GM18519 (cell line): Measurements from ENCODE around the gene PLPPR5.
A peak's percentile ranks its signal among the peaks of the same experiment; 100 is the strongest.
"Not testable (repeated sequence)": the region's sequence is repeated elsewhere in the genome, so short reads cannot be mapped to it uniquely, and the experiment has no call there.

Source experiments
- ATAC-seq: cut with Tn5 transposase; IDR thresholded peaks from one replicate; pipeline ENCODE4 v1.9.1; 2021; ENCODE audit warnings: mild to moderate bottlenecking, moderate library complexity; ENCODE audit not compliant: unreplicated experiment, low FRiP score

The PLPPR5 gene

DNA sequence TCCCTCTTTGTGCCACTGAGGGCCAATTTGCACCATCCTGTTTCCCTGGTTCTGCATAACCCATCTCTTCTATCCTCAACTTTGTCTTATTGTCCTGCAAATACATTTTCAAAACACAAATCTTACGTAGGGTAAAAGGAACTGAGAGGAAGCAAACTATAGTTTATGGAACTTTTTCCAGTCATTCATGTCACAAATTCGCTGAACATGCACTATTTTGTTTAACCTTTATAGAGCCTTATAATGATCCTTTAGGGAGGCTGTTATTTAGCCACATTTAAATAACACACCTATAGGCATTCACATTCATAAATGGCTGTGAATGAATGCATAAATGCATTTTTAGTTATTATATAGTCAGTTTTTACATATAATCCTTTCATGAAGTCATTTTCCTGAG, 85.0 kb downstream of the PLPPR5 start:
- no peak for ATAC-seq

DNA sequence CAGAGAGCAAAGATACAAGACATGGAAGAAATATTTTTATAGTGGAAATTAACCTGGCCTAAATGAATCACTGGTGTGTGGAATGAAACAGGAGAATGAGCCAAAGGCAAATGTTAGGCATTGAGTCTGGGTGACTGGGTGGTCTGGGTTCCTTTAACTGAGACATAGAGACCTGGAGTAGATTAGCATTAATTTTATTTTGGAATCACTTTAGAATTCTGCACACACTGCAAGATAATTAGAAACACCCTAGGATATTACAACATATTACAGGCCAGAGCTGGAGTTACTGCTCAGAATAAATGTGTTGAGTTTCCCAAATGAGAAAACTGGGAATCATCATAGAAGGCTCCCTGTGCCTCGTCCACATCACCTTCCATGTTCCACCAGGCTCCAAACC, 85.5 kb downstream of the PLPPR5 start:
- no peak for ATAC-seq

DNA sequence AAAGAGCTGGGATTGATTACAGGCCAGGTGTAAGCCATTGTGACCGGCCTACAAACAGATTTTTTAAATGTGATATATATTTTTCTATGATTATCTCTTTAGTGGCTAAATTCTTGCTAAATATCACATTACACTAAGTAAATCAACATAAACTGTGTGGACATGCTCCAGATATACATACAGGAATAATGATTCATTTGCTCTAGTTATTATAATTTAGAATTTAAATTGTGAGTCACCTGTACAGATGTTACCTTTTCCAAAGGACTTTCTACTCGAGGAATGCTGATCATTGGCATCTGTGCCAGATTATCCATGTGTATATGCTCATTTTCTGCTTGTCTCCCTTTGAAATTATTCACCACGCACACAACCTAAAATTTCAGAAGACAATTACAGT, 90.1 kb downstream of the PLPPR5 start:
- no peak for ATAC-seq

DNA sequence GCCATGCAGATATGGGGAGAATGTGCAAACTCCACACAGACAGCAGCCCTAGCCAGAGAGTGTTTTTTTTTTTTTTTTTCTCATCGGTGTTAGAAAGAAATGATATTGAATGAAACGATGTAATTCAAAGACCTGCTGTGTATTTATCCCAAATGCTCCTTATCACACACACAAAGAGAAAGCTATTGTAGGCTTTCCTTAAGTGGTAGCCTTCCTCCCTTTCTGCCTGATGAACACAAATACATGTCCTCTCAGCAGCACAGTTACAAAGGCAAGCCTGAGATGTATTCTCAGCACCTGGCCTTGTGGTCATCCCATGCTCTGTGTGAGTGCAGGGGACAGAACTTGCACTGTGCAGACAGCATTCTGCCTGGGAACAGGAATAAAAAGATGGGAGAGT, 93.8 kb downstream of the PLPPR5 start:
- no peak for ATAC-seq

GRCh38 chr1:98908980-98909379, 95.7 kb downstream of the PLPPR5 start:
- no peak for ATAC-seq

DNA sequence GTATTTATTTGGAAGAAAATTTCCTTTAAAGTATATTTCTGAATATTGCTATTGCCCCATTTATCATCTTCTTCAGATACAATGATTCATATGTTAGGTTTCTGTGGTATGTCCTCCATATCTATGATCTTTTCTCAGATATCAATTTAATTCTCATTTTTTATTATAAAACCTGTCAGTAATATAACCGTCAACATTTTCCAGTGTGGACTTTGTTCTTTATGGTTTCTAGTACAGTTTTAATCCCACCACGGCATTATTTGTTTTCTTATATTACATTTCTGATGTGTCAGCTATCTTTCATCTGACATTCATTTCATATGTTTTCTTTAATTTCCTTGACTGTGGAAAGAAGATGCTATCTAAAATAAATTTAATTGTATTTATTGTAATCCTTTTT, 97.9 kb downstream of the PLPPR5 start:
- ATAC-seq, result no peak

GRCh38 chr1:98906361-98906760, 98.3 kb downstream of the PLPPR5 start:
- no peak for ATAC-seq

DNA sequence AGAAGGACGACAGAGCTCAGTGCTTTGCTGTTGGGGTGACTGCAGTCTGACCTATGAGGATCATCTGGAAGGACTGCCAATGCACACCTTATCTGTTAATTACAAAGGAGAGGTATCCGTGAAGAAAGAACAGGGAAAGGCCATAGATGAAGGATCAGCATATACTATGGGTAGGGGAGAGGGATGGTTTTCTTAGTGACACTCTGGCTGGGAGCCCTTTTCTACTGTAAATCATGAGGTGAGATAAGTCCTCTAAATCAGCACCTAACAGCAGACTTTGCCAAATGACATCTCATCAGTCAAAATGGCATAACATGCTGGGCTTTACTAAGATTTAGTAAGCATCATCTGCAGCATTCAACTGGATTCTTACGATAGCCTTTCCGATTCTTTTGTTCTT, 100.0 kb downstream of the PLPPR5 start:
- ATAC-seq, result no peak

- ATAC-seq, result no peak
These were observed 100.9 kb downstream of the PLPPR5 start for GRCh38 chr1:98903726-98904125.

DNA sequence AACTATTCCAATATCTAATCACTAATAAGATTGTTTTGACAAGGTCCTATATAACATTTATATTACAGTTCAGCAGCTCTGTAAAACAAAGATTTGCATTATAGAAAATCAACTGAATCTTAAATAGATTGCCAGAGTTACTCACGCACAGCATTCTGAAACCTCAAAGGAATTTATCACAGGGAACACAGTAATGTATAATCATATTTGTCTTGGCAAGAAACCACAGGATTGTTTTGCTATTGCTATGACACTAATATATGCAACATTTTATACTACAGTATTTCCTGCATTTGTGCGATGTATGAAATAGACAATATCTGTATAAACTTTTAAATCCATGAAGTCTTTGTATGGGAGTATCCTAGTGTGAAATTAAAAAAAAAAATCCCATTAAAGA, 101.4 kb downstream of the PLPPR5 start:
- ATAC-seq, result no peak

GRCh38 chr1:98898940-98899339, 105.7 kb downstream of the PLPPR5 start:
- no peak for ATAC-seq

GRCh38 chr1:98897479-98897878, 107.2 kb downstream of the PLPPR5 start:
- no peak for ATAC-seq

DNA sequence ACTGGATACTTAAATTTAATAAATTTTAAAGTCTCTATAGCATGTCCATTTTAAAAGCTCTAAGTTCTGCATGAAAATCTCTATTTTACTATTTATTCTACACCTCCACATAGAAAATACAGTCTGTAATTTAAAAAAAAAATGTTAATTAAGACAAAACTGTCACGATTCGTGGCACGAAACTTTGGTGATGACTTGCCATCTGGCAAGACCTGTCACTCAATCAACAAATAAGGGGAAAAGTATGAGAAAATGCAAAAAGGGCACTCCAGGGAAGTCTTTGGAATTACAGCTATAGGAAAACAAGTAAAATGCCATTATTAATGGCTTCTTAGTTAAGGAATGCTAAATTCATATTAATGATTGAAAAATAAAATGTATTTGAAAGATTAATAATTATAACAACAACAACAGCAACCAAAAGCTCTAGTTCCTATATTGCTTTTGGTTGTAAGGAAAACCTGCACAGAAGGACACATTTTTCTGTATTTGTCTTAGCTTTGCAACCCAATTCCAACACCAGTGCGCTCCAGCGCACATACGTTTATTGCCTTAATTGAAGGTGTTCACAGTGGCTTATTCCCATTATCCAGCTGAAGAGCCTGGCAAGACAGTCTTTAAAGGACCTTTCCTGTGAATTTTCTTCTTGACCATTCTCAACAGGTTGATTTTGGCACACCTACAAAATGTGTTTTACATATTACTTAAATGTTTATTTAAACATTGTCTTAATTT, 107.8 kb downstream of the PLPPR5 start:
- no peak for ATAC-seq

DNA sequence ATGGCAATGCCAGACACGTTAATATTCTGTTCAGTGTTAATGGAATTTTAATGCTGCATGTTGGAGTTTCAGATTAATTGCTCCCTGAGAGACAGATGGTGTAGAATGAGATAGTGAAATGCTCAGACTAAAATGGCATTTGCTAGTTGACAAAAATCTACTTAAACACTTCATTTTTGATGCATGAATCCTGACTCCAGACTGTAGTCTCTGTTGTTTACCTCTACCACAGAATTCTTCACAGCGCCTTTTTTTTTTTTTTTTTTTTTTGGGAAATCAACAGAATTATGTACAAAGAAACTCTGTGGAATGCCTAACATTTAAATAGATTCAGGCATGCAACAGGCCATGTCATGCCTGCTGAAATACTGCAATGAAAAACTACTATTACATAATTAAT, 111.3 kb downstream of the PLPPR5 start:
- no peak for ATAC-seq

DNA sequence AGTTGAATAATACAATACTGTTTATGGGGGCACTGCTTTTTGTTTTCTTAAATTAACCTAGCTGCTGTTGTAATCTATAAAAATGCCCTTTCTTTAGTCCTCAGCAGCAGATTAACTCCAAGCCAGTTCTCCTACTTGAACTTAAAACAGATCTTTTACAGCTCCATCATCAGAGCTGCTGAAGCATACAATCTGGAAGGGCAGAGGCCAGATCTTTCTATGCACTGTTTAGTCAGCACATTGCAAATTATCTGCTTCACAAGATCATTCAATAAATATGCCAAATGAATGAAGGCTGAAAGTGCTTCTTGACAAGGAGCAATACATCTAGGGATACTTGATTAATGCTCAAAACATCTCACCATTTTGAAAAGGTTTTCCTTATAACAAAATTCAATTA, 115.8 kb downstream of the PLPPR5 start:
- ATAC-seq, result no peak

DNA sequence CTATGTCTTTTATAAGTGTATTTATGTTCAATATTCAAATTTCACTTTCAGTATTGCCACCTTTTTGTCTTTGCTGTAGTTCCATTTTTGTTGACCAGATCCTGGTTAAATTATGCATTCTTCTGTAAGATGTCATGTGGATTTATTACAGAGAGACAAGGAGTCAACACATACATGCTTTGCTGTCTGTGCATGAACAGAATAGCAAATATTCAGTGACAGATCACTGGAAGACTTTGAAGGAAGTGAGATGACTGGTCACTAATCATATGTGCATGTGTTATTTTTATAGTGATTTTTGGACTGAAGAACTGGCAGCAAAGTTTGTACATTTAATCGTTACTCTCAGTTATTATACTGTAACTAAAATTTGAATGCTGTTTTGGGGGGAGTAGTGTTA, 117.2 kb downstream of the PLPPR5 start:
- ATAC-seq, result no peak

DNA sequence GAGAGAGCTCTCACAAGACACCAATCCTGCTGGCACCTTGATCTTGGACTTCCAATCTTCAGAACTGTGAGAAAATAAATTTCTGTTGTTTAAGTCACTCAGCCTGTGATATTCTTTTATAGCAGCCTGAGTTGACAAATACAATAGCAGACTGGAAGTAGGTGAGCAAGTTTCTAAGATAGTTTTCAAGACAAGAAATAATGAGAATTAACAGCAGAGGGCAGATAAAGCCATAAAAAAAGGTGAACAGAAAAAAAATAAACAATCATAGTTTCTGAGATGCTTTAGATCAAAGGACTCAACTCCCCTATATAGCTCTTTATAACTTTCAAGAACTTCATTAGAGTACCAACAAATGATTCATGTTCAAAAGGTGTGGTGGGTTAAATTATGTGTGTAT, 119.8 kb downstream of the PLPPR5 start:
- ATAC-seq, result no peak

DNA sequence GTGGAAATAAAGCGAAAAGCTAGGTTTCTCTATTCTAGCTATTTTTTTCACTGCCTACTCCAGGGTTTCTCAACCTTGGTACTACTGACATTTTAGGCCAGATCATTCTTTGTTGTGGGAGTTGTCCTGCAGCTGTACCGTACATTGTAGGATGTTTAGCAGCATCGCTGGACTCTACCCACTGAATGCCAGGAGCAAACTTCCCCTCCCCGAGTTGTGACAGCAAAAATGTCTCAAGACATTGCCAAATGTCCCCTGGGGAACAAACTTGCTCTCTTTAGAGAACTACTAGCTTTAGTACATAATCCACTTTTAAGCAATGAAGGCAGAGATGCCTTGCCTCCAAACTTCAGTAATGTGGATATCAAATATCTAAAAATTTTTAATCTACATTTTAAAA, 122.8 kb downstream of the PLPPR5 start:
- ATAC-seq, result no peak

DNA sequence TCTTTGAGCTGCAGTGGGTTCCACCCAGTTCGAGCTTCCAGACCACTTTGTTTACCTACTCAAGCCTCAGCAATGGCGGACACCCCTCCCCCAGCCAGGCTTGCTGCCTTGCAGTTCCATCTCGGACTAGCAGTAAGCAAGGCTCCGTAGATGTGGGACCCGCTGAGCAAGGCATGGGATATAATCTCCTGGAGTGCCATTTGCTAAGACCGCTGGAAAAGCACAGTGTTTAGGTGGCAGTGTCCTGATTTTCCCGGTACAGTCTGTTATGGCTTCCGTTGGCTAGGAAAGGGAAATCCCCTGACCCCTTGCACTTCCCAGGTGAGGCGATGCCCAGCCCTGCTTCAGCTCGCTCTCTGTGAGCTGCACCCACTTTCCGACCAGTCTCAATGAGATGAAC, 123.4 kb downstream of the PLPPR5 start:
- ATAC-seq, result not testable (repeated sequence)

DNA sequence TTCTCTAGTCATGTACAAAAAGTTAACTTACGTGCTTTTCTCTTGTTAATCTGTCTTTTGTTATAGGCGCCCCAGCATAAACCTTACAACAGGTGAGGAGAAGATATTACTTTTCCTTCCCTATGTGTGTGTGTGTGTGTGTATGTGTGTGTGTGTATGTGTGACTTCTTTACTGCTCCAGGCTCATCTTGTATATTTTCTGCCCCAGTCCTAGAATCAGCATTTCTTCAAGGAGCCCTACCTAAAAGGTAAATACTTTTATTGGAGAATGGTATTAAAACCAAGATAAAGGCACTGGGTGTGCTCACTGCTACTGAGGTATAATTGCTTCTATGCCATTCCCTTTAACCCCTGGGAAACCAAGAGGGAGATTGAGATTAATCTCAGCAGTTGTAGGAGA, 129.8 kb downstream of the PLPPR5 start:
- ATAC-seq, result no peak

DNA sequence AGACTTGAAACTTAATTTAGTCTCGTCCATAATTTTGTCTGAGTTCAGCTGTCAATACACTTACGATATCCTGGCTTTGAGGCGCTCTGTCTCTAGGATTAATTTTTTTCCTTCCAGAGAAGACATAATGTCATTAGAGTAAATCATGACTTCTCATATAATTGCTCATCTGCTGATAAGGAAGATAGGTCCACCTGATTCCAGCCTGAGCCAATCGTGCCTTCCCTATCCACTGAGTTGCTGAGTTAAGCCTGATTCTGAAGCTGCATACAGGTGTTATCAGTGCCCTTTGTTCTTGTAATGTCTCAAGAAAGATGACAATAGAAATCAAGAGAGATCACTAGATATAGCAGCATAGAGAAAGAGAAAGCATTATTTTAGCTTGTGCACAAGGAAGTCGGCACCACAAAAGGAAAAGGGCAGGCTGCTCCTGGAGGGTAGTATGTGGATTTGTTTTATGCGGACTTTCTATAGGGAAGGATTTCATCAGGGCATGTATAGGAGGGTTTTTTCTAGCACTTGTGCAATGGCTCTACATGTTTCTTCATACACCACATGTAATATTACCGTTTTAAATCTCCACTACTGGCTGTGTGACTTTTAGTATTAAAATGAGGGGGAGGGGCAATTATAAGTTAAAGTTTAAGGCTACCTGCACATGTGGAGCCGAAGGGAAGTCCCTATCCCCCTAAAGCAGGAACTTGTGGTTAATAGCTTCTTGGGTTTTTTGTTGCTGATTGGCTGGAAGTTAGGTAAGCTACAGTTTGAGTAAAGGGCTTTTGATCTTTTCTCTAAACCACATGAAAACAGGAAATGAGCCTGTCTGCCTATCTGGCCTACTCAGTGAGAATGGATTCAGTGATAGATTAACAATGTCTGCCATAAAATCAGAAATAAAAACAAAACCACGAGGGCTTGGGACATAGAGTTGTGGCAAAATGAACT, 133.4 kb downstream of the PLPPR5 start:
- ATAC-seq, result peak; percentile 98

DNA sequence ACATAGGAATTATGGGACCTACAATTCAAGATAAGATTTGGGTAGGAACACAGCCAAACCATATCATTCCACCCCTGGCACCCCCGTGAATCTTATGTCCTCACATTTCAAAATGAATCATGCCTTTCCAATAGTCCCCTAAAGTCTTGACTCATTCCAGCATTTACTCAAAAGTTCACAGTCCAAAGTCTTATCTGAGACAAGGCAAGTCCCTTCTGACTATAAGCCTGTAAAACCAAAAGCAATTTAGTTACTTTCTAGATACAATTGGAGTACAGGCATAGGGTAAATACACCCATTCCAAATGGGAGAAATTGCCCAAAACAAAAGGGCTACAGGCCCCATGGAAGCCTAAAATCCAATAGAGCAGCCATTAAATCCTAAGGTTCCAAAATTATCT, 138.9 kb downstream of the PLPPR5 start:
- ATAC-seq, result no peak
